D721Med (cell line): ENCODE data around the gene DGKB.

ENCODE experiments used
- DNase-seq: peaks from one replicate; pipeline ENCODE4 v3.0.0; 2011; ENCODE audit warnings: low spot score; ENCODE audit not compliant: insufficient read length
- FAIRE-seq: peaks from 2 replicates; lab custom pipeline; 2011; peaks lifted over from hg19 to GRCh38; lab: Jason Lieb, UNC
- CTCF ChIP-seq: IDR thresholded peaks from 2 replicates; pipeline ENCODE4 v1.5.1; 2012; ENCODE audit warnings: mild to moderate bottlenecking, control low read depth; ENCODE audit not compliant: insufficient read depth; ENCODE audit errors: missing control alignments

DGKB gene

GRCh38 chr7:14924398-14924797 lies 21.8 kb upstream of the DGKB start:
- peak; percentile 22 for TF ChIP-seq CTCF
- FAIRE-seq, result no peak
- DNase-seq, result no peak

- no peak for FAIRE-seq
- no peak for DNase-seq
- no peak for TF ChIP-seq CTCF
Observed at GRCh38 chr7:14911077-14911476, 8.5 kb upstream of the DGKB start.

- TF ChIP-seq CTCF, result no peak
- DNase-seq (no peak), FAIRE-seq (no peak)
Observed at GRCh38 chr7:14908697-14909096, 6.1 kb upstream of the DGKB start.

GRCh38 chr7:14905764-14906163 lies 3.2 kb upstream of the DGKB start:
- FAIRE-seq, result no peak

GRCh38 chr7:14900051-14900450 lies 2.5 kb downstream of the DGKB start:
- DNase-seq (no peak), FAIRE-seq (no peak)
- TF ChIP-seq CTCF, result no peak

More at GRCh38 chr7:14905764-14906163, 3.2 kb upstream of the DGKB start:
- no peak for DNase-seq
- no peak for TF ChIP-seq CTCF

GRCh38 chr7:14899030-14899429 lies 3.5 kb downstream of the DGKB start:
- no peak for DNase-seq
- no peak for TF ChIP-seq CTCF
- FAIRE-seq, result peak; percentile 35

- TF ChIP-seq CTCF, result no peak
- FAIRE-seq, result no peak
Observed at GRCh38 chr7:14896461-14896860, 6.1 kb downstream of the DGKB start.

More at GRCh38 chr7:14896461-14896860, 6.1 kb downstream of the DGKB start:
- DNase-seq, result no peak
